OCI-LY7 (cell line): ENCODE data around the gene SLC4A1. TPM values are rescaled to one million over a fixed set of nuclear protein-coding genes. Genes with fewer than 3 reads are reported as not detected.

Source experiments
- BruUV-seq: library from RNA; stranded (reverse); fragments of 400-500 nt; replicated peaks from 2 replicates; lab custom pipeline; 2021; lab: Mats Ljungman, UMichigan
- CTCF ChIA-PET: fragments of 300-600 bp; sonication (Branson Sonifier 250); formaldehyde crosslinking; loops from one replicate; lab custom pipeline; 2022; ENCODE audit warnings: antibody characterized with exemption; ENCODE audit not compliant: unreplicated experiment; lab: Charles Lee
- POLR2A ChIA-PET: fragments of 300-600 bp; sonication (Branson Sonifier 250); formaldehyde crosslinking; loops from one replicate; lab custom pipeline; 2022; ENCODE audit warnings: antibody characterized with exemption; lab: Charles Lee
- DNase-seq: peaks from one replicate; pipeline ENCODE4 v3.0.0-alpha.2; 2015; ENCODE audit warnings: low spot score
- H2AFZ ChIP-seq: fragments of 200-600 bp; sonication (generic), shearing (Covaris generic); 2 replicates; pipeline ENCODE4 v1.6.1; 2014; ENCODE audit warnings: mild to moderate bottlenecking, antibody characterized with exemption, low read length, moderate library complexity
- H3K27ac ChIP-seq: fragments of 200-600 bp; sonication (generic); 2 replicates; pipeline ENCODE4 v1.5.1; 2014; ENCODE audit warnings: mixed run types, low read depth, mild to moderate bottlenecking, moderate library complexity, low read length, inconsistent platforms; ENCODE audit not compliant: poor library complexity, severe bottlenecking
- H3K36me3 ChIP-seq: fragments of 200-600 bp; sonication (generic); 2 replicates; pipeline ENCODE4 v1.6.1; 2014; ENCODE audit warnings: mild to moderate bottlenecking, antibody characterized with exemption, low read length, moderate library complexity, mixed read lengths; ENCODE audit not compliant: insufficient read depth
- H3K4me1 ChIP-seq: fragments of 200-600 bp; sonication (generic); 2 replicates; pipeline ENCODE4 v1.5.1; 2014; ENCODE audit warnings: mild to moderate bottlenecking, low read length; ENCODE audit not compliant: insufficient read depth, poor library complexity, severe bottlenecking
- H3K4me2 ChIP-seq: fragments of 200-600 bp; sonication (generic); 2 replicates; pipeline ENCODE4 v1.6.1; 2014; ENCODE audit warnings: mild to moderate bottlenecking, low read length
- H3K4me3 ChIP-seq: fragments of 200-600 bp; sonication (generic); 2 replicates; pipeline ENCODE4 v1.5.1; 2014; ENCODE audit warnings: mild to moderate bottlenecking, low read depth, low read length; ENCODE audit not compliant: poor library complexity, severe bottlenecking
- H3K79me2 ChIP-seq: fragments of 200-600 bp; sonication (generic); 2 replicates; pipeline ENCODE4 v1.6.1; 2016; ENCODE audit warnings: low read depth, mild to moderate bottlenecking, low read length, moderate library complexity, mixed read lengths; ENCODE audit not compliant: insufficient read depth
- H3K9me2 ChIP-seq: fragments of 200-600 bp; sonication (generic); 2 replicates; pipeline ENCODE4 v1.6.1; 2016; ENCODE audit warnings: mild to moderate bottlenecking, low read length, mixed read lengths; ENCODE audit not compliant: insufficient read depth
- H3K9me3 ChIP-seq: fragments of 200-600 bp; sonication (generic); 2 replicates; pipeline ENCODE4 v1.6.1; 2014; ENCODE audit warnings: mild to moderate bottlenecking, mixed run types, low read length, mixed read lengths
- H4K20me1 ChIP-seq: fragments of 200-600 bp; sonication (generic); 2 replicates; pipeline ENCODE4 v1.6.1; 2014; ENCODE audit warnings: mild to moderate bottlenecking, antibody characterized with exemption, low read length, moderate library complexity, mixed read lengths; ENCODE audit not compliant: insufficient read depth
- CTCF ChIP-seq: fragments of 200-600 bp; sonication (generic); conservative IDR thresholded peaks from 2 replicates; pipeline ENCODE4 v1.5.1; 2014; ENCODE audit warnings: mild to moderate bottlenecking, antibody characterized with exemption, low read length, moderate library complexity, mixed read lengths
- EZH2phosphoT487 ChIP-seq: fragments of 200-600 bp; sonication (generic); IDR thresholded peaks from 2 replicates; pipeline ENCODE4 v1.6.1; 2018; ENCODE audit warnings: low read depth, borderline replicate concordance, mild to moderate bottlenecking, mixed run types, antibody characterized with exemption, low read length, moderate library complexity, mixed read lengths
- intact Hi-C: fragments of 100-400 bp; cut with micrococcal nuclease; formaldehyde crosslinking; loops from one replicate; pipeline ENCODE4 v1.10.0; 2022; ENCODE audit not compliant: unreplicated experiment
- total RNA-seq, 2 experiments: library from RNA; depleted of rRNA in 1 of 2; stranded (reverse); fragments of >200 nt in 1 of 2; shearing (Covaris generic) in 1 of 2; gene quantifications; 2 replicates each; pipeline ENCODE4 v1.2.3, GENCODE V29; 2014 to 2022

Gene SLC4A1
- total RNA-seq, 2 experiments from 2014 or later = not detected

DNA sequence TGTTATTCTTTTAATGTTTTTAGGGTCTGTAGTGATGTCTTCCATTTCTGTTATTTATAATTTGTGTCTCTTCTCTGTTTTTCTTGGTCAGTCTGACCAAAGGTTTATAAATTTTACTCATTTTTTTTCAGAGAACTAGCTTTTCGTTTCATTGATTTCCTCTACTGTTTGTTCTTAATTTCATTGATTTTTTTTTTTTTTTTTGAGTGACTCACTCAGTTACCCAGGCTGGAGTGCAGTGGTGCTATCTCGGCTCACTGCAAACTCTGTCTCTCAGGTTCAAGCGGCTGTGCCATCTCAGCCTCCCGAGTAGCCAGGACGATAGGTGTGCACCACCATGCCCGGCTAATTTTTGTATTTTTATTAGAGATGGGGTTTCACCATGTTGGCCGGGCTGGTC, 35.9 kb downstream of the SLC4A1 start:
- no peak for DNase-seq
- Histone ChIP-seq H3K4me1 (peaks cover 5% of the 10 kb centered on the region), H2AFZ (no peak overlapping the region), H3K4me2 (no peak overlapping the region), H3K9me2 (no peaks in the 10 kb centered on the region), H3K79me2 (no peaks in the 10 kb centered on the region), H3K36me3 (no peaks in the 10 kb centered on the region), H3K4me3 (no peak overlapping the region), H3K27ac (no peak overlapping the region), H3K9me3 (no peaks in the 10 kb centered on the region), H4K20me1 (no peaks in the 10 kb centered on the region)
- BruUV-seq = no TSS peak
- ChIA-PET POLR2A (no interaction called here), CTCF (no interaction called here)
- TF ChIP-seq CTCF = no peak
- TF ChIP-seq EZH2phosphoT487 = no peak
- intact Hi-C loops = no loop called here

- no peak overlapping the region for H3K4me2 ChIP-seq
- CTCF ChIA-PET = no interaction called here
- no peak overlapping the region for H3K27ac ChIP-seq
- BruUV-seq = no TSS peak
- intact Hi-C loops = no loop called here
- H3K36me3 ChIP-seq = no peaks in the 10 kb centered on the region
- H4K20me1 ChIP-seq = no peaks in the 10 kb centered on the region
- no peak for DNase-seq
- no peak overlapping the region for H3K4me3 ChIP-seq
- H3K9me2 ChIP-seq = no peaks in the 10 kb centered on the region
- no peak overlapping the region for H2AFZ ChIP-seq
- H3K4me1 ChIP-seq = peaks cover 9% of the 10 kb centered on the region
- TF ChIP-seq EZH2phosphoT487 (no peak), CTCF (no peak)
- H3K79me2 ChIP-seq = no peaks in the 10 kb centered on the region
- no peaks in the 10 kb centered on the region for H3K9me3 ChIP-seq
- POLR2A ChIA-PET = no interaction called here
Measured at GRCh38 chr17:44230140-44230539, 37.8 kb downstream of the SLC4A1 start.

- DNase-seq = no peak
- TF ChIP-seq EZH2phosphoT487 (no peak), CTCF (no peak)
- CTCF ChIA-PET = no interaction called here
- Histone ChIP-seq H3K79me2 (no peaks in the 10 kb centered on the region), H3K9me3 (no peaks in the 10 kb centered on the region), H3K4me1 (peaks cover 9% of the 10 kb centered on the region), H3K9me2 (no peaks in the 10 kb centered on the region), H3K27ac (no peak overlapping the region), H3K36me3 (no peaks in the 10 kb centered on the region), H3K4me3 (no peak overlapping the region), H2AFZ (no peak overlapping the region), H3K4me2 (no peak overlapping the region), H4K20me1 (no peaks in the 10 kb centered on the region)
- POLR2A ChIA-PET = interaction anchor here (0.6 to 1.1 kb wide), 3 partner anchors 11 to 17 kb away, joined by 3 to 4 read pairs (median 3); no protein-coding TSS in a partner anchor
- no TSS peak for BruUV-seq
- intact Hi-C loops = no loop called here
Measured at GRCh38 chr17:44229090-44229489, 38.8 kb downstream of the SLC4A1 start.
